GM12891 (cell line): Measurements from ENCODE around the gene TARS3.

ENCODE experiments used
- PAX5 ChIP-seq: IDR thresholded peaks from 2 replicates; pipeline ENCODE4 v1.6.1; 2011; ENCODE audit warnings: low read length, moderate library complexity, mild to moderate bottlenecking; ENCODE audit not compliant: insufficient read depth, severe bottlenecking
- POLR2A ChIP-seq: IDR thresholded peaks from 2 replicates; pipeline ENCODE4 v1.6.1; 2011; ENCODE audit warnings: low read depth, low read length, control low read depth
- POLR2AphosphoS5 ChIP-seq: IDR thresholded peaks from 2 replicates; pipeline ENCODE4 v1.6.1; 2011; ENCODE audit warnings: low read depth, low read length, control low read depth
- POU2F2 ChIP-seq: IDR thresholded peaks from 2 replicates; pipeline ENCODE4 v1.6.1; 2011; ENCODE audit warnings: low read depth, mild to moderate bottlenecking, control low read depth, low read length, moderate library complexity
- SPI1 ChIP-seq: IDR thresholded peaks from 2 replicates; pipeline ENCODE4 v1.6.1; 2011; ENCODE audit warnings: low read depth, low read length, control low read depth
- TAF1 ChIP-seq: IDR thresholded peaks from 2 replicates; pipeline ENCODE4 v1.6.1; 2011; ENCODE audit warnings: low read depth, low read length, control low read depth

GRCh38 chr15:101633356-101633755 lies 90.9 kb downstream of the TARS3 start:
- no peak for TF ChIP-seq POLR2A
- TF ChIP-seq POLR2AphosphoS5, result no peak
- no peak for TF ChIP-seq TAF1
- TF ChIP-seq SPI1, result no peak
- TF ChIP-seq POU2F2, result no peak
- no peak for TF ChIP-seq PAX5
